Tibial nerve (tissue), 4 donors: ENCODE results near the gene MAML2.

ENCODE experiments used
- CTCF ChIP-seq, 5 experiments: fragments of 200-600 bp in 3 of 5; fragments of 450-650 bp in 2 of 5; sonication (generic) in 3 of 5; IDR thresholded peaks; one replicate each; pipeline ENCODE4 v1.5.1; 2016 to 2019; ENCODE audit warnings: antibody characterized with exemption in 5 of 5, mild to moderate bottlenecking in 3 of 5, moderate library complexity in 2 of 5
- EP300 ChIP-seq, 2 donors: sonication (generic); formaldehyde crosslinking; IDR thresholded peaks; one replicate each; pipeline ENCODE4 v1.6.1; 2017; ENCODE audit warnings: antibody characterized with exemption in 2 of 2, mild to moderate bottlenecking in 1 of 2
- POLR2A ChIP-seq, 2 donors: fragments of 450-650 bp; IDR thresholded peaks; one replicate each; pipeline ENCODE4 v1.6.1; 2017; ENCODE audit warnings: antibody characterized with exemption in 2 of 2, mild to moderate bottlenecking in 2 of 2, moderate library complexity in 2 of 2

GRCh38 chr11:96054870-96055705 is 287.9 kb downstream of the MAML2 start:
- TF ChIP-seq EP300 (IDR thresholded peaks at IDR 0.05) (no peak), POLR2A (IDR thresholded peaks at IDR 0.05) (no peak), CTCF (IDR thresholded peaks at IDR 0.05) (peak; percentile 43 to 83 (median 64))
